Measurements from ENCODE around the gene TOPBP1.

Gene TOPBP1

DNA sequence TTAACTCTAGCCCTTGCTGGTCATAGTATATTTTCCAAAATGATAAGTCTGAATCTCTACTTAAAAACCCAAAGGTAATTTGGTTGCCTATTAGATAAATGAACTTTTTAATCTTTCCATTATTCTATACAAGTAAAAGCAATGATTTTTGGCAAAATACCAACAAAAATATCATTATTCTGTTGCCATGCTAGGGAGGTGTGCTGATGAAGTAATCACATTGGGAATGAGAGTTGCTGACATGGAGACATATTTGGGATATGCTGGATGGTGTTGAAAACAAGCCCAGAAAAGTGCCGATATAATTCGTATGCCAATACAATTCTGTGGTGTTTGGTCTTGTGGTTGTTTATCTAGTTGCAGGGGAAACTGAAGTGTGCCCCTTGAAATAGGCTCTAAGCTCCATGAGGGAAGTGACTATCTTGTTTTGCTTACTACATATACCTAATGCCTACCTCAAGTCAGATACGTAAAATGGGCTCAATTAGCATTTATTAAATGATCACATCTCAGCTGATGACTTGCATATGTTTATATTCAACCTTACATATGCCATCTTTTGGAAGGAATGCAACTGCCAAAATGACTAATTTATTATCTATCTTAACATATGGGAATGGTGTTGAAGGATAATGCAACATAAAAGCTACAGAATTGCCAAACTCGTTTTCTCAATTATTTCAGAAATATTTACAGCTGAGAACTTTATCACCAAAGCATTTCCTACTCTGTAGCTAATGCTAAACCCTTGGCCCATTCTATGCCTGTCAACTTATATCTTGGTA, 5.8 kb downstream of the TOPBP1 start:
- Histone ChIP-seq H3F3A (ENCODE audit: insufficient read depth, low read length) (no peaks in the 10 kb centered on the region), H4K20me1 (ENCODE audit: insufficient read depth, low read length) (no peaks in the 10 kb centered on the region), H3K79me2 (ENCODE audit: insufficient read depth, low read length) (peaks cover 25% of the 10 kb centered on the region), H3K9me2 (ENCODE audit: low read depth, low read length) (no peaks in the 10 kb centered on the region), H3K9ac (ENCODE audit: low read length) (no peak overlapping the region), H3K36me3 (ENCODE audit: insufficient read depth, low read length) (peaks cover 87% of the 10 kb centered on the region), H3K9me3 (ENCODE audit: low read length) (no peaks in the 10 kb centered on the region), H3K4me1 (ENCODE audit: insufficient read depth, low read length, severe bottlenecking) (peaks cover 24% of the 10 kb centered on the region), H3K4me2 (ENCODE audit: low read length) (no peak overlapping the region), H3K27ac (ENCODE audit: low read depth, low read length, poor library complexity, severe bottlenecking) (no peak overlapping the region), H3K27me3 (ENCODE audit: insufficient read depth, low read length) (no peaks in the 10 kb centered on the region), H2AFZ (ENCODE audit: low read length) (no peak overlapping the region), H3K4me3 (ENCODE audit: low read depth, low read length, poor library complexity, severe bottlenecking) (no peak overlapping the region)
- TF ChIP-seq EZH2 (IDR thresholded peaks at IDR 0.05; ENCODE audit: borderline replicate concordance, low read length), result no peak
- TF ChIP-seq, protein P1, sequence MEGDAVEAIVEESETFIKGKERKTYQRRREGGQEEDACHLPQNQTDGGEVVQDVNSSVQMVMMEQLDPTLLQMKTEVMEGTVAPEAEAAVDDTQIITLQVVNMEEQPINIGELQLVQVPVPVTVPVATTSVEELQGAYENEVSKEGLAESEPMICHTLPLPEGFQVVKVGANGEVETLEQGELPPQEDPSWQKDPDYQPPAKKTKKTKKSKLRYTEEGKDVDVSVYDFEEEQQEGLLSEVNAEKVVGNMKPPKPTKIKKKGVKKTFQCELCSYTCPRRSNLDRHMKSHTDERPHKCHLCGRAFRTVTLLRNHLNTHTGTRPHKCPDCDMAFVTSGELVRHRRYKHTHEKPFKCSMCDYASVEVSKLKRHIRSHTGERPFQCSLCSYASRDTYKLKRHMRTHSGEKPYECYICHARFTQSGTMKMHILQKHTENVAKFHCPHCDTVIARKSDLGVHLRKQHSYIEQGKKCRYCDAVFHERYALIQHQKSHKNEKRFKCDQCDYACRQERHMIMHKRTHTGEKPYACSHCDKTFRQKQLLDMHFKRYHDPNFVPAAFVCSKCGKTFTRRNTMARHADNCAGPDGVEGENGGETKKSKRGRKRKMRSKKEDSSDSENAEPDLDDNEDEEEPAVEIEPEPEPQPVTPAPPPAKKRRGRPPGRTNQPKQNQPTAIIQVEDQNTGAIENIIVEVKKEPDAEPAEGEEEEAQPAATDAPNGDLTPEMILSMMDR (IDR thresholded peaks at IDR 0.05; ENCODE audit: low read length), result no peak

DNA sequence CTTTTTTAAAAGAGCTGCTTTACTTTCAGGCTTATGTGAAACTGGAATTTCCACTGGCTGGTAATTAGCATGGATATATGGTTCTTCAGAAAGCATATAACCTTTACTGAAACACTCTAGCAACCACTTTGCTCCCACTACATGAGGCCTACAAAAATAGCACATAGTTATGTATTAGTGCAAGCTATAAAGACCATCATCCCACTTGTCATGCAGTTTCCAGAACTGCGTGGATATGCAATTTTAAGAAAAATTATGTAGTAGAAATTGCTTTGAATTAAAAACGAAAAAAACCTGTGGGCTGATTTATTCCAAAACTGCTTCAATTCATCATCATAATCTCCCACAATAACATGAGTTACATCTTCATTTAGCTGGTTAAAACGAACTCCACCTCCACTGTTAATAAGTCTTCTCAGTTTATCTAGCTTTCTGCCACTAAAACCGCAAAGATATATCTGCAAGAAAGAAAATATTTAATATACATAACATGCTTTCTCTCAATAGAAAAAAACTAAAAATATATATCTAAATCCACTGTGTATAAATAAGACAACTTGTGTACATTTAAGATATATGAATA, 12.2 kb downstream of the TOPBP1 start:
- no peaks in the 10 kb centered on the region for H3K9me2 ChIP-seq (ENCODE audit: low read depth, low read length)
- peaks cover 96% of the 10 kb centered on the region for H3K36me3 ChIP-seq (ENCODE audit: insufficient read depth, low read length)
- H3F3A ChIP-seq (ENCODE audit: insufficient read depth, low read length), result no peaks in the 10 kb centered on the region
- no peak overlapping the region for H3K4me3 ChIP-seq (ENCODE audit: low read depth, low read length, poor library complexity, severe bottlenecking)
- no peak overlapping the region for H2AFZ ChIP-seq (ENCODE audit: low read length)
- no peaks in the 10 kb centered on the region for H4K20me1 ChIP-seq (ENCODE audit: insufficient read depth, low read length)
- no peaks in the 10 kb centered on the region for H3K4me1 ChIP-seq (ENCODE audit: insufficient read depth, low read length, severe bottlenecking)
- no peak overlapping the region for H3K9ac ChIP-seq (ENCODE audit: low read length)
- TF ChIP-seq EZH2 (IDR thresholded peaks at IDR 0.05; ENCODE audit: borderline replicate concordance, low read length), result no peak
- no peaks in the 10 kb centered on the region for H3K27me3 ChIP-seq (ENCODE audit: insufficient read depth, low read length)
- H3K79me2 ChIP-seq (ENCODE audit: insufficient read depth, low read length), result peaks cover 8% of the 10 kb centered on the region; the same call in 1 of the 2 replicates
- H3K4me2 ChIP-seq (ENCODE audit: low read length), result no peak overlapping the region
- no peak overlapping the region for H3K27ac ChIP-seq (ENCODE audit: low read depth, low read length, poor library complexity, severe bottlenecking)
- no peaks in the 10 kb centered on the region for H3K9me3 ChIP-seq (ENCODE audit: low read length)

DNA sequence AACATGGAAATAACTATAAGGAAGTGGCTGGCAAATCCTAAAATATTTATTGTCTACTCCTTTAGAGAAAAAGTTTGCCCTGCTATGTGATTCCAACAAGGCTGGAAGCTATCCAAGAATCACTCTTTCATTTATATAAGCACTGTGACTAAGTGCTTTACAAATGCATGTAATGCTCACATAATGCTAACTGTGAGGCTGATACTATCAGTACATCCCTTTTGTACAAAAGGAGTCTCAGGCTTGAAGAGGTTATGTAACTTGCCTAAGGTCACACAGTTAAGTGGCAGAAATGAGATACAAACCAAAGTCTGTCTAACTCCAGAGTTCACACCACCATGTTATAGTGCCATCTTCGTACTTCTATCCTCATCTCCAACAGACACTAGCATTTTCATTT, 17.0 kb downstream of the TOPBP1 start:
- Histone ChIP-seq H3K27ac (ENCODE audit: low read depth, low read length, poor library complexity, severe bottlenecking) (no peak overlapping the region), H3K79me2 (ENCODE audit: insufficient read depth, low read length) (peaks cover 8% of the 10 kb centered on the region; the same call in 1 of the 2 replicates), H3K9me2 (ENCODE audit: low read depth, low read length) (no peaks in the 10 kb centered on the region), H3K9ac (ENCODE audit: low read length) (no peak overlapping the region), H3K4me1 (ENCODE audit: insufficient read depth, low read length, severe bottlenecking) (no peaks in the 10 kb centered on the region), H3K9me3 (ENCODE audit: low read length) (no peaks in the 10 kb centered on the region), H3K4me3 (ENCODE audit: low read depth, low read length, poor library complexity, severe bottlenecking) (no peak overlapping the region), H3F3A (ENCODE audit: insufficient read depth, low read length) (no peaks in the 10 kb centered on the region), H3K4me2 (ENCODE audit: low read length) (no peak overlapping the region), H3K27me3 (ENCODE audit: insufficient read depth, low read length) (no peaks in the 10 kb centered on the region), H4K20me1 (ENCODE audit: insufficient read depth, low read length) (0 out of 2 replicates have a peak, but pooled peaks cover 2% of the 10 kb centered on the region), H3K36me3 (ENCODE audit: insufficient read depth, low read length) (peaks cover 100% of the 10 kb centered on the region), H2AFZ (ENCODE audit: low read length) (no peak overlapping the region)
- TF ChIP-seq, protein P1 (IDR thresholded peaks at IDR 0.05; ENCODE audit: low read length), result no peak
- TF ChIP-seq EZH2 (IDR thresholded peaks at IDR 0.05; ENCODE audit: borderline replicate concordance, low read length), result no peak

Data from OCI-LY1 (cell line).